HG03442 (cell line): ENCODE measurements around the gene TMEM9.

Source experiments
- ATAC-seq: cut with Tn5 transposase; IDR thresholded peaks from one replicate; pipeline ENCODE4 v1.9.1; 2021; ENCODE audit warnings: mild to moderate bottlenecking, moderate library complexity; ENCODE audit not compliant: unreplicated experiment

The TMEM9 gene

GRCh38 chr1:201146626-201147390 lies 7.5 kb downstream of the TMEM9 start:
- ATAC-seq, result no peak

- no peak for ATAC-seq
These were observed 8.5 kb downstream of the TMEM9 start for GRCh38 chr1:201145816-201146215.

GRCh38 chr1:201145132-201145531 lies 9.1 kb downstream of the TMEM9 start:
- ATAC-seq, result no peak

- no peak for ATAC-seq
These were observed 9.6 kb downstream of the TMEM9 start for GRCh38 chr1:201144701-201145100.

- ATAC-seq, result no peak
These were observed 10.3 kb downstream of the TMEM9 start for GRCh38 chr1:201143726-201144635.

GRCh38 chr1:201142849-201143725 lies 11.2 kb downstream of the TMEM9 start:
- ATAC-seq, result no peak

GRCh38 chr1:201142011-201142848 lies 12.0 kb downstream of the TMEM9 start:
- ATAC-seq, result no peak

GRCh38 chr1:201141418-201141817 lies 12.9 kb downstream of the TMEM9 start:
- no peak for ATAC-seq

GRCh38 chr1:201140941-201141260 lies 13.4 kb downstream of the TMEM9 start:
- no peak for ATAC-seq

- ATAC-seq, result no peak
These were observed 13.9 kb downstream of the TMEM9 start for GRCh38 chr1:201140235-201140940.

GRCh38 chr1:201139756-201140155 lies 14.5 kb downstream of the TMEM9 start:
- ATAC-seq, result no peak

- ATAC-seq, result no peak
These were observed 15.0 kb downstream of the TMEM9 start for GRCh38 chr1:201139306-201139705.

GRCh38 chr1:201138311-201138840 lies 15.9 kb downstream of the TMEM9 start:
- no peak for ATAC-seq

- no peak for ATAC-seq
These were observed 16.5 kb downstream of the TMEM9 start for GRCh38 chr1:201137579-201138310.

GRCh38 chr1:201137024-201137392 lies 17.3 kb downstream of the TMEM9 start:
- no peak for ATAC-seq

GRCh38 chr1:201136355-201137023 lies 17.8 kb downstream of the TMEM9 start:
- ATAC-seq, result no peak

- ATAC-seq, result no peak
These were observed 19.9 kb downstream of the TMEM9 start for GRCh38 chr1:201134405-201134804.

GRCh38 chr1:201131398-201131797 lies 22.9 kb downstream of the TMEM9 start:
- no peak for ATAC-seq
